GM13976 (cell line): ENCODE measurements around the gene IGSF8.

ENCODE experiments used
- DNase-seq: peaks from one replicate; pipeline ENCODE4 v3.0.0; 2012; ENCODE audit warnings: low spot score
- in situ Hi-C: fragments of 300-500 bp; cut with MboI; formaldehyde crosslinking; loops from one replicate; pipeline ENCODE4 v1.12.0; 2022; ENCODE audit warnings: low sequenced_read_pairs, mixed read lengths, inconsistent platforms; ENCODE audit not compliant: unreplicated experiment
- TF ChIP-seq, protein P1 (sequence below): IDR thresholded peaks from 2 replicates; pipeline ENCODE4 v1.5.1; 2012; ENCODE audit warnings: borderline replicate concordance, mild to moderate bottlenecking; ENCODE audit not compliant: insufficient read depth; ENCODE audit errors: extremely low read depth, missing control alignments, control extremely low read depth

The IGSF8 gene

DNA sequence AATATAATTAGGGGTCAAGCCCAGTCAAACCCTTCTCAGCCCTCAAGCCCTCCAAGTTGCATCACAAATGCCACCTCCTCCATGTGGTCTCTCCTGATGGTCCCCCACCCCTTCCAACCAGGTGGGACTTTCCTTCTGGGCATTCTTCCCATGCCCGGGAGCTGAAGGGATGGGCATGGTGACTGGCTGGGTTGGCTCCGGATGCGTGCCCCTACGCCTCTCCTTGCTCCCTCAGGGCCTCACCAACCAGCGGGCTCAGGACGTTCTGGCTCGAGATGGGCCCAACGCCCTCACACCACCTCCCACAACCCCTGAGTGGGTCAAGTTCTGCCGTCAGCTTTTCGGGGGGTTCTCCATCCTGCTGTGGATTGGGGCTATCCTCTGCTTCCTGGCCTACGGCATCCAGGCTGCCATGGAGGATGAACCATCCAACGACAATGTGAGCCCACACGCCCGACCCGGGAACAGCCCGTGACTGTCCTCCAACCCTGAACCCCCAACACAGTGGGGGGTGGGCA lies 24.6 kb upstream of the IGSF8 start:
- no peak for DNase-seq
- TF ChIP-seq, protein P1, sequence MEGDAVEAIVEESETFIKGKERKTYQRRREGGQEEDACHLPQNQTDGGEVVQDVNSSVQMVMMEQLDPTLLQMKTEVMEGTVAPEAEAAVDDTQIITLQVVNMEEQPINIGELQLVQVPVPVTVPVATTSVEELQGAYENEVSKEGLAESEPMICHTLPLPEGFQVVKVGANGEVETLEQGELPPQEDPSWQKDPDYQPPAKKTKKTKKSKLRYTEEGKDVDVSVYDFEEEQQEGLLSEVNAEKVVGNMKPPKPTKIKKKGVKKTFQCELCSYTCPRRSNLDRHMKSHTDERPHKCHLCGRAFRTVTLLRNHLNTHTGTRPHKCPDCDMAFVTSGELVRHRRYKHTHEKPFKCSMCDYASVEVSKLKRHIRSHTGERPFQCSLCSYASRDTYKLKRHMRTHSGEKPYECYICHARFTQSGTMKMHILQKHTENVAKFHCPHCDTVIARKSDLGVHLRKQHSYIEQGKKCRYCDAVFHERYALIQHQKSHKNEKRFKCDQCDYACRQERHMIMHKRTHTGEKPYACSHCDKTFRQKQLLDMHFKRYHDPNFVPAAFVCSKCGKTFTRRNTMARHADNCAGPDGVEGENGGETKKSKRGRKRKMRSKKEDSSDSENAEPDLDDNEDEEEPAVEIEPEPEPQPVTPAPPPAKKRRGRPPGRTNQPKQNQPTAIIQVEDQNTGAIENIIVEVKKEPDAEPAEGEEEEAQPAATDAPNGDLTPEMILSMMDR: no peak
- in situ Hi-C loops: no loop called here

DNA sequence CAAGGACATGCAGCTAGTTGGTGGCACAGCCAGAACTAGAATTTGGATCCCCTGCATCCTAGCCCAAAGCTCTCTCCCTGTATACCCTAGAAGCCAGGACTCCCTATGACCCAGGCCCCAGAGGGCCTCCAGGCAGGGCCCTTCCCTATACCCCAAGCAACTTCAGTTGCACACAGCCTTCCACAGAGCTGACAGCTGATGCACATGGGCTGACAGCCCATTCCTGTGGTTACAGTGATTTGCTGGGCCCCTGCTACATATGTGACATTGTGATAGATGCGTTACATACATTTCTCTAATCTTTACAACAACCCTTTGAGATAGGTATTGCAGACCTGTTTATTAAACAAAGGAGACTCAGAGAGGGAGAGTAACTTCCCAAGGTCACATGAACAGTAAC lies 23.0 kb upstream of the IGSF8 start:
- TF ChIP-seq, protein P1: no peak
- in situ Hi-C loops: no loop called here
- no peak for DNase-seq

DNA sequence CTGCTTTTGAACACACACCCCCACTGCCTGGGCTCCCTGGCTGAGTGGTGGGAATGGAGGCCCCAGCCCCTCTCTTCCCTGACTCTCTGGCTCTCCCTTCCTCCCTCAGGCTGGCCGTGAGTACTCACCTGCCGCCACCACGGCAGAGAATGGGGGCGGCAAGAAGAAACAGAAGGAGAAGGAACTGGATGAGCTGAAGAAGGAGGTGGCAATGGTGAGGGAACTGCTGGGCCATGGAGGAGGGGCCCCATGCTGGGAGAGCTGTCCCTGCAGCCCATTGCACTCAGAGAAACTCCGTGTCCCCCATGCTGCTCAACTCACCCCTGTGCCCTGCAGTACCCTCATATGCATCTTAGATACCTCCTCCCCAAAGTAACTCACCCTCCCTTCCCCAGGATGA lies 22.4 kb upstream of the IGSF8 start:
- TF ChIP-seq, protein P1: no peak
- in situ Hi-C loops: no loop called here
- DNase-seq: no peak

DNA sequence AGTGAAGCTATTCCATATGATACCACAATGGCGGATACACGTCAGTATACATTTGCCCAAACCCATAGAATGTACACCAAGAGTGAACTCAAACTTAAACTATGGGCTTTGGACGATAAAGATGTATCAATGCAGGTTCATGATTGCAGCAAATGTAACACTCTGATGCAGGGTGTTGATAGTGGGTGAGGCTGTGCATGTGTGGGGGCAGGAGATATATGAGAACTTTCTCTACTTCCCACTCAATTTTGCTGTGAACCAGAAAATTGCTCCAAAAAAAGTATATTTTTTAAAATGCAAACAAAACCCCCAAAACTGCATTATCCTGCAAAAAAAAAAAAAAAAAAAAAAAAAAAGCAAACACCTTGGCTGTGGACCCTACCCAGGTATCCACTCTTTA lies 20.5 kb upstream of the IGSF8 start:
- TF ChIP-seq, protein P1: no peak
- in situ Hi-C loops: no loop called here
- no peak for DNase-seq

DNA sequence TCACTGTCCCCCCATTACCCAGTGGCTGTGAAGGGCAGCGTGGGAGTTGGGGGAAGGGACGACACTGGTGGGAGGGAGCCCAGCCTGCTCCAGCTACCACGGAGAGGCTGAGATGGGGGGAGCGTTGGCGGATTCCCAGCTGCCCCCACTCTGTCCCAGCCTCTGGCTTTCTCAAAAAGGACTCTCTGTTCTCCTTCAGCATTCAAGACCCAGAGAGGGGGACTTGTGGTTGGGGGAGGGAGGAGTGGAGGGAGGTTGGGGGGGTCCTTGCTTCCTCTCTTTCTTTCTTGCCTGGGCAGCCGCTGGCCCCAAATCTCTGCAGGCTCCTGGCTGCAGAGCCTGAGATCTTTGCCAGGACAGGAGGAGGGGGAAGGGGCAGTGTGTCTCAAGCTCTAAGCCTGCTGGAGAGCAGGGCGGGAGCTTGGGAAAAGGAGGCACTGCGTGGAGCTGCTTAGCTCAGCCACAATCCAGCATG lies 19.3 kb upstream of the IGSF8 start:
- no peak for DNase-seq
- TF ChIP-seq, protein P1: no peak
- in situ Hi-C loops: no loop called here

DNA sequence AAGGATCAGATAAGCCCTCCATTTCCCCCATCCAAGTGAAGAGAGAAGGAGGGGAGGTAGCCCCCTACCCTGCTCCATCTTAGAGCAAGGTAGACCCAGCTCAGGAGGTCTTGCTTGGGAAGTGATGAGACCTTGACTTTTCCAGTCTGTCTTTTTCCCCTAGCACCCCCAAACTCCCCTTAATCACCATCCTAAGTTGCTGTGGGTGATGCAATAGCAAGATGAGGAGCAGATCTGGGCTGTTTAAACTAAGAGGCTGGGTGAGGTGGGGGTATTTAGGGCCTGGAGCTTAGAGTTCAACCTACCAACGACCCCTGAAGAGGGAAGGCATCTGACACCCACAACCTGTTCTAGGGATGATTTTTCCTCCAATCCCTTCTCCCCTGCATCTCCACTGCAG lies 18.9 kb upstream of the IGSF8 start:
- no peak for DNase-seq
- TF ChIP-seq, protein P1: no peak
- in situ Hi-C loops: no loop called here

DNA sequence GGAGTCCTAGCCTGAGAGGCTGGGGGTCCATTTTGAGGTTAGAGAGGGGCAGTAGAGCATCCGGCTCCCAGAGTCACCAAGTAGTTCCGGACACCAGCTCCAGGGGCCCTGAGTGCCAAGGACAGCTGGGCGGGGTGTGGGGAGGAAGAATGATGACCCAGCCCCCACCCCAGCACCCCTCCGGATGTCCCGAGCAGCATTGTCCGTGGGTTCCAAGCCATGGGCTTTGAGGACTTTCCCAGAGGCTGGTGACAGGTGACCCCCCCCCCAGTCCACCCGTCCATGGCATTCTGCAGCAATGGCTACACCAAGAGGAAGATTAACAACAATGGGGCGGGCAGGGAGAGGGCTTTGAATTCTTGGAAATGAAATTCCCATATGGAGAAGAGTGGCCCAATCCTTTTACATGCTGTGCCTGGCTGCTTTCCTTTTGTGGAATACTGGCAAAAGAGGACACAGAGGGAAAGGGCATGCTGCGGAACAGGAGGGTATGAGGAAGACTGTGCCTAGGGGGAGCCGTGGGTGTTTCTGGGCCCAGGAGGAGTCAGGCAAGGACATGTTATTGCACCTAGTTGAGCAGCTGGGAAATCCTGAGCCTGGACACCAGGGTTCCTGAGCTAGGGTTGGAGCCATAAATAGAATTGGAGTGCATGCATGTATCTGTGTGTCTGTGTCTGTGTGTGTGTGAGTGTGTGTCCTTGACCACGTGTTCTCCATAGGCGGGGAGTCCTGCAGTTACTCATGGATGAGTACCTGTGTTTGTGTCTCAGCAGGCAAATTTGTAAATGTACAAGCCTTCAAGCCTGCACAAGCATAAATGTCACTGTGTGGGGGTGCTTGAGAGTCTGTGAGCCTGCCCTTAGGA lies 18.1 kb upstream of the IGSF8 start:
- in situ Hi-C loops: no loop called here
- no peak for DNase-seq
- TF ChIP-seq, protein P1: no peak
